ENCODE results near the gene GPR17. TPM values are rescaled to one million over a fixed set of nuclear protein-coding genes. Genes with fewer than 3 reads are reported as not detected.

The GPR17 gene
- total RNA-seq, 4 donors from 2014 or later: not detected

DNA sequence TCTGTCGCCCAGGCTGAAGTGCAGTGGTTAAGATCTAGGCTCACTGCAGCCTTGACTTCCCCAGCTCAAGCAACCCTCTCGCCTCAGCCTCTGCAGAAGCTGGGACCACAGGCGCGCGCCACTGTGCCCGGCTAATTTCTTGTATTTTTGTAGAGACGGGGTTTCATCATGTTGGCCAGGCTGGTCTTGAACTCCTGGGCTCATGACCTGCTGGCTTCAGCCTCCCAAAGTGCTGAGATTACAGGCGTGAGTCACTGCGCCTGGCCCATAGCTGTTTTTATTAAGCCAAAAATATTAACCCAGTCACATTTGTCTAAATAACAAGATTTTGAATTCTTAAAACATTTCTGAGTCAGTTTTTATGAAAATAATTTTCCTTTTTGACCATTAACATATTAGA is 49.0 kb downstream of the GPR17 start:
- intact Hi-C loops (cut with DNase I): no loop called here
- 87 to 94% methylated on average over 9 of the region's 9 CpGs for WGBS, 2 donors

DNA sequence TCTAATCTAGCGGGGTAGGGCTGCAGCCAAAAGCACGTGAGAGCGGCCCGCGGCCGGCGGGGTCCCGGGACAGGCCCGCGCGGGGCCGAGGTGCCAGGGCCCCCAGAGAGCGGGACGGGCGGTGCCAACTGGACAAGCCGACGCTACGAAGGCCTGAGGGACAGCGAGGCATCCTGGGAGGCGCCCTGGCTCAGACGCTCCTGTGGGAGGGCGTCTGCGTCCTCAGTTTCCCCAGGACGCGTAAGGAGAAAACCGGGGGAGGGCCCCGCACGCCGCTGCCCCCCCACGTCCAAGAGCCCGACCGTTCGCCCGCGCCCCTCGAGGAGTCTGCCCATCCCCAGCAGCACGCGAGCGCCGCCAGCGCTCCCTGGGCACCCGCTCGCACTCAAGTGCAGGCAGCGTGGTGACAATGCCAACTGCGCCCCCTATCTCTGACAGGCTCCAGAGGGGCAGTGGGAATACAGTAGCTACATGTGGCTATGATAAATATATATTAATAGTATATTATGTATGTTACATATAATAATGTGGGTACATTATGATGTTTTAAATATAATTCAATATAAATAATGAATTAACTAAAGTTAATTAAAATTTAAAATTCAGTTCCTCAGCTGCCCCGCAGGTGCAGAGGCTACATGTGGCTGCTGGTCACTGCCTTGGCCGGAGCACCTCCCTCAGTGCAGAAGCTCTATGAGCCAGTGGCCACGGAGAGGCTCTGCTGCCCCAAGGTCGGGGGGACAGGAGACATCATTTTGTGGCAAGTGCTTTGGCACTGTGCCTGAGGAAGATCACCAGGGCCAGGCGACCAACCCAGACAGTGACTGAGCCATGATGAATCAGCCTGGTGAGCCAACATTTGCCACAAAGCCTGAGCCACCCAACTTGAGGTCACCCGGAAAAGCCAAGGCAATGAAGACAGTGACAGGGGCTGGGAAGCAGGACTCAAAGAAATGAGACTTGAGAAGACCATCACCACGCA is 49.8 kb downstream of the GPR17 start:
- intact Hi-C loops (cut with DNase I): no loop called here
- Histone ChIP-seq H3K4me3 (replicated peaks in 1 of 3) (peak overlapping the region in 1 of 3 donors; percentile 4), H3K4me1 (peaks cover 5 to 6% of the 10 kb centered on the region in 2 donors), H3K27me3 (no peaks in the 10 kb centered on the region), H3K36me3 (no peaks in the 10 kb centered on the region), H3K27ac (no peak overlapping the region), H3K9me3 (no peaks in the 10 kb centered on the region)
- 21 to 39% methylated on average over 46 to 51 of the region's 52 CpGs for WGBS, 2 donors
- peak; percentile 50 for DNase-seq
- TF ChIP-seq, protein P1, sequence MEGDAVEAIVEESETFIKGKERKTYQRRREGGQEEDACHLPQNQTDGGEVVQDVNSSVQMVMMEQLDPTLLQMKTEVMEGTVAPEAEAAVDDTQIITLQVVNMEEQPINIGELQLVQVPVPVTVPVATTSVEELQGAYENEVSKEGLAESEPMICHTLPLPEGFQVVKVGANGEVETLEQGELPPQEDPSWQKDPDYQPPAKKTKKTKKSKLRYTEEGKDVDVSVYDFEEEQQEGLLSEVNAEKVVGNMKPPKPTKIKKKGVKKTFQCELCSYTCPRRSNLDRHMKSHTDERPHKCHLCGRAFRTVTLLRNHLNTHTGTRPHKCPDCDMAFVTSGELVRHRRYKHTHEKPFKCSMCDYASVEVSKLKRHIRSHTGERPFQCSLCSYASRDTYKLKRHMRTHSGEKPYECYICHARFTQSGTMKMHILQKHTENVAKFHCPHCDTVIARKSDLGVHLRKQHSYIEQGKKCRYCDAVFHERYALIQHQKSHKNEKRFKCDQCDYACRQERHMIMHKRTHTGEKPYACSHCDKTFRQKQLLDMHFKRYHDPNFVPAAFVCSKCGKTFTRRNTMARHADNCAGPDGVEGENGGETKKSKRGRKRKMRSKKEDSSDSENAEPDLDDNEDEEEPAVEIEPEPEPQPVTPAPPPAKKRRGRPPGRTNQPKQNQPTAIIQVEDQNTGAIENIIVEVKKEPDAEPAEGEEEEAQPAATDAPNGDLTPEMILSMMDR (IDR thresholded peaks at IDR 0.05): peak in 2 of 6 experiments; percentile 9 to 49
- no peak for TF ChIP-seq POLR2A (IDR thresholded peaks at IDR 0.05)

More for the DNA sequence above, 49.0 kb downstream of the GPR17 start:
- DNase-seq: no peak
- Histone ChIP-seq H3K27me3 (no peaks in the 10 kb centered on the region), H3K4me1 (no peaks in the 10 kb centered on the region), H3K9me3 (no peaks in the 10 kb centered on the region), H3K4me3 (replicated peaks in 1 of 3) (no peak overlapping the region), H3K36me3 (no peaks in the 10 kb centered on the region), H3K27ac (no peak overlapping the region)
- TF ChIP-seq POLR2A (IDR thresholded peaks at IDR 0.05): no peak
- TF ChIP-seq, protein P1 (IDR thresholded peaks at IDR 0.05): no peak

DNA sequence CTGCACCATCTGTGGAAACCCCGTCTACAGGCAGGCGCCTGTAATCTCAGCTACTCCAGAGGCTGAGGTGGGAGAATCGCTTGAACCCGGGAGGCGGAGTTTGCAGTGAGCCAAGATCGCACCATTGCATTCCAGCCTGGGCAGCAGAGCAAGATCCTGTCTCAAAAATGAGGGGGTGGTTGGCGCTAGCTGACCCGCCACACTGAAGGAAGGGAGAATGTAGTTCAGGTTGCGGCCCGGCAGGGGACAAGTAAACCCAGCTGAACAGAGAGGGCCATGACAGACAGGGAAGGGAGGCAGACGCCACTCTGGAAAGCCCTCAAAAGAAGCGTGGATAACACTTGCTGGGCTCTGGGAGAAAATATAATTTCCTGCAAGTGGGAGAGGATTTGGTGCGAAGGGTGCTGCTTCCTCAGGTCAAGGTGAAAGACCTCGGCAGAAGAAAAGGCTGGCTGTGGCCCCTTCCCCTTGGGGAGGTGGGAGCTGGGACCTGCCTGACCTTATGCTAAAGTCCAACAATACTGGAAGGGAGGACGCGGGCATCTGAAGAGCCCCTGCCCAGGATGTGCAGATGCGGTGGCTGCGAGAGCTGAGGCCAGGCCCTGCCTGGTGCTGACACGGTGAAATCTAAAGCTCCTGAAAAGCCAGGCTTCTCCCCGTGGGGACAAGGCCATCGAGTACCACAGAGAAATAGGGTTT is 51.7 kb downstream of the GPR17 start:
- H3K4me1 ChIP-seq: peaks cover 8 to 13% of the 10 kb centered on the region in 2 donors
- 93 to 95% methylated on average over 17 to 21 of the region's 21 CpGs for WGBS, 2 donors
- no peaks in the 10 kb centered on the region for H3K9me3 ChIP-seq
- H3K27ac ChIP-seq: no peak overlapping the region
- DNase-seq: no peak
- H3K27me3 ChIP-seq: no peaks in the 10 kb centered on the region
- intact Hi-C loops (cut with DNase I): no loop called here
- TF ChIP-seq POLR2A (IDR thresholded peaks at IDR 0.05): no peak
- TF ChIP-seq, protein P1 (IDR thresholded peaks at IDR 0.05): no peak
- H3K4me3 ChIP-seq (replicated peaks in 1 of 3): no peak overlapping the region
- H3K36me3 ChIP-seq: no peaks in the 10 kb centered on the region

DNA sequence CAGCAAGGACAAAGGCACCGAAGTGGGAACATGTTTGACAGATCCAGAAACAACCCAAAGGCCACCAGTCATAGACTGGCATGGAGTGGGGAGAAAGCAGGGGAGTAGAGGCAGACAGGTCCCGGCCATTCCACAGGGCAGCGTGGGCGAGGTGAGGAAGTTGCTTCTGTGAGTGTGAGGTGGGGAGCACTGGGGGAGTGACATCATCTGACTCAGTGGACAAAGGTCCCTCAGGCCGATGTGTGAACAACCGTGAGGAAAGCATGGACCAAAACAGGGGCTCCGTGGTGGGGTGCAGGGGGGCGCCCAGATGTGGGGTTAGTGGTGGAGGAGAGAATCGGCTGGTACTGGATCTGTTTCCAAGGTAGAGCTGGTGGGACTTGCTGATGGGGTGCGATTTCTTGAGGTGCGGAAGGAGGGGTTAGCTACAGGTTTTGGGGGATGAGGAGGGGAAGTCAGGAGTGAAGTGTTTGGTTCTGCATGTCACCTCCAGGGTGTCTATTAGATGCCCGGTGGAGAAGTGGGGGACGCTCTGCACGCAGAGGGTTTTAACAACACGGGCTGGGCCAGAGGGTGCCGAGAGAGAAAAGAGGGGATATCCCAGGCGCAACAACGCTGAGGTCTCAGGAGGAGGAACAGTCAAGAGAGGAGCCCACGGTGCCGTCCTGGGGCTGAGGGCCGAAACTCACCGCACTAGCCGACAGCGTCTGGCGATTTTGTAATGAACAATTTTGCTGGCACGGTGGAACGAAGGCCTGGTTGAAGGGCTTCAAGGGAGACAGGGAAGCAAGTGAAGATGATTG is 52.8 kb downstream of the GPR17 start:
- Histone ChIP-seq H3K4me1 (peaks cover 19 to 24% of the 10 kb centered on the region in 2 donors), H3K36me3 (no peaks in the 10 kb centered on the region), H3K27me3 (no peaks in the 10 kb centered on the region), H3K27ac (no peak overlapping the region), H3K9me3 (no peaks in the 10 kb centered on the region), H3K4me3 (replicated peaks in 1 of 3) (no peak overlapping the region)
- intact Hi-C loops (cut with DNase I): no loop called here
- TF ChIP-seq, protein P1 (IDR thresholded peaks at IDR 0.05): no peak
- DNase-seq: no peak
- 93% methylated on average over 27 of the region's 27 CpGs for WGBS, 2 donors

All from thyroid gland (tissue), 4 donors.